Left ventricle myocardium inferior (tissue), 1 donor: ENCODE measurements around the gene PIGQ. TPM values are rescaled to one million over a fixed set of nuclear protein-coding genes. Genes with fewer than 3 reads are reported as not detected.

Experiments used
- DNase-seq: peaks from one replicate; pipeline ENCODE4 v3.0.0-alpha.2; 2020
- H3K27ac ChIP-seq: fragments of 200-600 bp; replicated peaks from 2 replicates; pipeline ENCODE4 v1.8.0; 2021
- H3K27me3 ChIP-seq: fragments of 200-600 bp; 2 replicates; pipeline ENCODE4 v1.8.0; 2021; ENCODE audit warnings: low read depth
- H3K36me3 ChIP-seq: fragments of 200-600 bp; 2 replicates; pipeline ENCODE4 v1.8.0; 2021
- H3K4me1 ChIP-seq: fragments of 200-600 bp; 2 replicates; pipeline ENCODE4 v1.8.0; 2021
- H3K4me3 ChIP-seq: fragments of 200-600 bp; 2 replicates; pipeline ENCODE4 v1.8.0; 2021; ENCODE audit warnings: mild to moderate bottlenecking, moderate library complexity
- H3K9me3 ChIP-seq: fragments of 200-600 bp; replicated peaks from 2 replicates; pipeline ENCODE4 v1.8.0; 2021
- CTCF ChIP-seq: fragments of 200-600 bp; IDR thresholded peaks from 2 replicates; pipeline ENCODE4 v1.8.0; 2021; ENCODE audit warnings: antibody characterized with exemption, mild to moderate bottlenecking, borderline replicate concordance
- intact Hi-C: fragments of 100-400 bp; cut with micrococcal nuclease; formaldehyde crosslinking; loops from one replicate; pipeline ENCODE4 v1.11.0; 2022
- total RNA-seq: library from RNA; stranded (reverse); fragmentation: NEBNext Ultra II Directional; extraction: Animal tissue kit (Norgen Biotek cat#: 25700); gene quantifications from one replicate; pipeline ENCODE4 v1.2.1, GENCODE V29; 2021
- donor health status: DM: no; HTN: yes; CAD: no; lungs with severe emphysema.

The PIGQ gene
- total RNA-seq, 1 donor from 2014 or later = 21.4 TPM

- intact Hi-C loops = no loop called here
- DNase-seq = no peak
- Histone ChIP-seq H3K27me3 (peaks cover 42% of the 10 kb centered on the region), H3K27ac (no peak overlapping the region), H3K36me3 (peaks cover 18% of the 10 kb centered on the region), H3K4me1 (peaks cover 13% of the 10 kb centered on the region), H3K9me3 (no peaks in the 10 kb centered on the region), H3K4me3 (no peak overlapping the region)
- TF ChIP-seq CTCF = no peak
Measured at GRCh38 chr16:556474-557173, 13.1 kb upstream of the PIGQ start.

GRCh38 chr16:557463-558297 lies 12.1 kb upstream of the PIGQ start:
- intact Hi-C loops = no loop called here
- TF ChIP-seq CTCF = no peak
- H3K4me1 ChIP-seq = peaks cover 13% of the 10 kb centered on the region
- H3K4me3 ChIP-seq = no peak overlapping the region
- H3K27ac ChIP-seq = no peak overlapping the region
- peaks cover 8% of the 10 kb centered on the region for H3K36me3 ChIP-seq
- H3K9me3 ChIP-seq = no peaks in the 10 kb centered on the region
- peaks cover 52% of the 10 kb centered on the region for H3K27me3 ChIP-seq
- no peak for DNase-seq

- DNase-seq = peak; percentile 47
- Histone ChIP-seq H3K4me3 (no peak overlapping the region), H3K27ac (no peak overlapping the region), H3K4me1 (peaks cover 13% of the 10 kb centered on the region), H3K27me3 (peaks cover 60% of the 10 kb centered on the region), H3K36me3 (peaks cover 6% of the 10 kb centered on the region), H3K9me3 (no peaks in the 10 kb centered on the region)
- no peak for TF ChIP-seq CTCF
- intact Hi-C loops = no loop called here
Measured at GRCh38 chr16:558298-559020, 11.3 kb upstream of the PIGQ start.

- Histone ChIP-seq H3K27me3 (peaks cover 65% of the 10 kb centered on the region), H3K36me3 (peaks cover 2% of the 10 kb centered on the region), H3K27ac (no peak overlapping the region), H3K4me1 (peaks cover 13% of the 10 kb centered on the region), H3K9me3 (no peaks in the 10 kb centered on the region), H3K4me3 (no peak overlapping the region)
- no peak for TF ChIP-seq CTCF
- DNase-seq = no peak
- intact Hi-C loops = no loop called here
Measured at GRCh38 chr16:559021-559380, 10.8 kb upstream of the PIGQ start.

GRCh38 chr16:559411-560203 lies 10.2 kb upstream of the PIGQ start:
- H3K9me3 ChIP-seq = no peaks in the 10 kb centered on the region
- no peak overlapping the region for H3K27ac ChIP-seq
- no peak for TF ChIP-seq CTCF
- no peaks in the 10 kb centered on the region for H3K36me3 ChIP-seq
- H3K4me1 ChIP-seq = peaks cover 13% of the 10 kb centered on the region
- no peak for DNase-seq
- peaks cover 71% of the 10 kb centered on the region for H3K27me3 ChIP-seq
- intact Hi-C loops = no loop called here
- peak overlapping the region; percentile 9 for H3K4me3 ChIP-seq
